T-cell (primary cell): ENCODE results near the gene NDUFA12. TPM values are rescaled to one million over a fixed set of nuclear protein-coding genes. Genes with fewer than 3 reads are reported as not detected.

Source experiments
- ATAC-seq, 4 experiments: fragments of 200-7000 bp in 3 of 4; fragments of 150-1000 bp in 1 of 4; cut with Tn5 transposase; replicated peaks in 1 of 4; 1 replicate in 3 of 4; 2 replicates in 1 of 4; pipeline ENCODE4 v1.10.0; 2021; ENCODE audit warnings: moderate library complexity in 3 of 4, mild to moderate bottlenecking in 2 of 4, moderate number of reproducible peaks in 1 of 4
- CTCF ChIA-PET, 2 donors: fragments of 300-600 bp; sonication (Branson Sonifier 250); formaldehyde crosslinking; loops; one replicate each; lab custom pipeline; 2022; ENCODE audit warnings: antibody characterized with exemption in 2 of 2; lab: Charles Lee
- POLR2A ChIA-PET, 2 donors: fragments of 300-600 bp; sonication (Branson Sonifier 250); formaldehyde crosslinking; loops; one replicate each; lab custom pipeline; 2022; ENCODE audit warnings: antibody characterized with exemption in 2 of 2; lab: Charles Lee
- DNase-seq, 35 experiments: peaks; one replicate each; pipeline versions ENCODE4 v3.0.0 to v3.0.0-alpha.2; 2013 to 2023
- H3K27ac ChIP-seq: one replicate; pipeline ENCODE4 v1.5.1; 2013; ENCODE audit warnings: low read length
- H3K27me3 ChIP-seq, 2 experiments: replicated peaks in 1 of 2; 1 replicate in 1 of 2; 2 replicates in 1 of 2; pipeline versions ENCODE4 v1.6.1 to v1.7.0; 2013; ENCODE audit warnings: low read length in 1 of 2, mixed read lengths in 1 of 2; ENCODE audit not compliant: control insufficient read depth in 2 of 2, insufficient read depth in 2 of 2; ENCODE audit errors: extremely low read depth in 1 of 2
- H3K36me3 ChIP-seq, 2 donors: 1 replicate in 1 of 2; 2 replicates in 1 of 2; pipeline versions ENCODE4 v1.6.1 to v1.7.0; 2013; ENCODE audit warnings: low read length in 1 of 2; ENCODE audit not compliant: control insufficient read depth in 2 of 2, insufficient read depth in 1 of 2; ENCODE audit errors: extremely low read depth in 1 of 2
- H3K4me1 ChIP-seq, 2 experiments: 1 replicate in 1 of 2; 2 replicates in 1 of 2; pipeline versions ENCODE4 v1.6.1 to v1.7.0; 2013; ENCODE audit warnings: low read length in 2 of 2, mixed read lengths in 1 of 2; ENCODE audit not compliant: insufficient read depth in 2 of 2, control insufficient read depth in 1 of 2; ENCODE audit errors: extremely low read depth in 1 of 2
- H3K4me3 ChIP-seq, 2 donors: 1 replicate in 1 of 2; 2 replicates in 1 of 2; pipeline versions ENCODE4 v1.5.1 to v1.7.0; 2013; ENCODE audit warnings: mild to moderate bottlenecking in 2 of 2, low read length in 1 of 2, moderate library complexity in 1 of 2; ENCODE audit not compliant: control insufficient read depth in 1 of 2; ENCODE audit errors: extremely low read depth in 1 of 2
- H3K9me3 ChIP-seq: 2 replicates; pipeline ENCODE4 v1.7.0; 2013
- H3K27ac Mint-ChIP-seq, 2 donors: one replicate each; pipeline ENCODE4 v1.8.0; 2020 to 2021; ENCODE audit warnings: mild to moderate bottlenecking in 2 of 2, mixed read lengths in 2 of 2
- H3K27me3 Mint-ChIP-seq, 2 donors: one replicate each; pipeline ENCODE4 v1.8.0; 2021 to 2022; ENCODE audit warnings: mixed read lengths in 2 of 2
- H3K36me3 Mint-ChIP-seq: one replicate; pipeline ENCODE4 v1.8.0; 2021; ENCODE audit warnings: mixed read lengths
- H3K4me1 Mint-ChIP-seq, 3 donors: one replicate each; pipeline ENCODE4 v1.8.0; 2020 to 2022; ENCODE audit warnings: mixed read lengths in 3 of 3, mild to moderate bottlenecking in 1 of 3
- H3K4me3 Mint-ChIP-seq, 3 donors: one replicate each; pipeline ENCODE4 v1.8.0; 2020 to 2022; ENCODE audit warnings: mild to moderate bottlenecking in 3 of 3, mixed read lengths in 3 of 3, moderate library complexity in 3 of 3
- H3K9me3 Mint-ChIP-seq, 3 donors: one replicate each; pipeline ENCODE4 v1.8.0; 2020 to 2022; ENCODE audit warnings: mixed read lengths in 3 of 3
- WGBS: methylation state at CpG from one replicate; pipeline ENCODE4 v1.1.5; 2013; ENCODE audit warnings: missing lambda C conversion rate; ENCODE audit not compliant: insufficient coverage; 5-methylcytosine and 5-hydroxymethylcytosine counted together
- total RNA-seq, 35 experiments: library from RNA in 6 of 35; stranded (reverse) in 6 of 35; fragments of 120-200 nt in 1 of 35; gene quantifications; one replicate each; pipeline versions ENCODE4 v1.2.1 to v1.2.4 and lab custom pipeline; 2013 to 2026

Gene NDUFA12
- 100 to 1,000 TPM in 2 of 5 donors, 10 to 100 TPM in 3; 56.2 to 120 (median 67.6) TPM for total RNA-seq
- total RNA-seq (2013) = 105 TPM
- 24.5 to 73.8 (median 33.4) reads per million in 29 experiments for total RNA-seq (lab: John Stamatoyannopoulos, UW)

DNA sequence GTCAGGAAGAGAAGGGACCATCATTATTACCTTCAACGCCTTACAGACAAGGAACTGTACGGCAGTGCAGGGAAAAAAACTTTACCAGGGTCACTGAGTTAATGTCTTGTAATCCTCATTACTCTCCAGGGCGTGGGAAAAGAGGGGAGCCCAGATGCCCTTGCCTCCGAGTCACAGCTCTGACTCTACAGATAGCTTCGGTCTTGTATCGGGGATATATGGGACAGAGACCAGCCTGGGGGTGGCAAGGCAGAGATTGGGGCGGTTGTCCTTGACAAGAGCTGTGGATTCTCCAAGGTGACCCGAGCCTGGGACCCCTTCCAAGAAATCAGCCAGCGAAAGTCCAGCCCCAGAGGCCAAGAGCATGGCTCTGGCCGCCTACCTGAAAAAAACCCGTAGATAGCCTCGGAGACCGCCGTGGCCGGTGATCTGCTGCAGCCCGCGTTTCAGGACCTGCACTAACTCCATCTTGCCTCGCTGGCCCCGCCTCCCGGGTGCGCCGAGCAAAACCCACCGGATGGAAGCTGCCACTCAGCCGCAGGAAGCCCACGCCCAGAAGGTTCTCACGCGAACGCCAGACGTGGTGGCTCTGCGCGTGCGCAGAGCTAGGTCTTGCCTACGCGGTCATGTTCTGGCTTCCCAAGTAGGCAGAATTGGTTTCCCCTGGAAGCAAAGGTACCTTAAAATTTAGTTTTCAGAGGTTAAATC, at the start of gene NDUFA12:
TSS of gene NDUFA12 (minus strand) at position 485 of the 708 bp plus-strand sequence. CDS start at position 468, 17 bp downstream.
- H3K27ac Mint-ChIP-seq = peak within 1 kb of the TSS; percentile 93 to 94
- peak; percentile 89 to 97 (median 93) for DNase-seq
- H3K4me1 Mint-ChIP-seq = peaks cover 59 to 67% (median 66%) of the 10 kb centered on the region in 3 donors
- peak within 1 kb of the TSS; percentile 89 for H3K4me3 ChIP-seq
- peak; percentile 98 to 100 (median 100) for ATAC-seq
- H3K27me3 Mint-ChIP-seq = no peaks in the 10 kb centered on the region
- H3K9me3 ChIP-seq = no peaks in the 10 kb centered on the region
- ChIA-PET POLR2A (interaction anchor here (0.5 to 1.4 kb wide), 5 partner anchors 13 to 683 kb away, joined by 3 to 19 read pairs (median 3); partner anchors contain the start of genes FGD6 (in 1 of the 2) and VEZT (in 1 of the 2)), CTCF (interaction anchor here (0.5 to 1.3 kb wide), 6 partner anchors 13 to 939 kb away, joined by 3 to 4 read pairs (median 3); partner anchors contain the start of gene NR2C1 (in 1 of the 2))
- peaks cover 26% of the 10 kb centered on the region in 2 experiments for H3K4me1 ChIP-seq
- H3K27me3 ChIP-seq = no peaks in the 10 kb centered on the region
- WGBS = under 1% methylated on average over 29 of the region's 34 CpGs
- H3K4me3 Mint-ChIP-seq = peak within 1 kb of the TSS; percentile 87 to 95 (median 91)
- peaks cover 27% of the 10 kb centered on the region for H3K36me3 Mint-ChIP-seq
- peaks cover 0 to 9% of the 10 kb centered on the region in 2 donors for H3K36me3 ChIP-seq
- H3K27ac ChIP-seq = peak within 1 kb of the TSS; percentile 87
- H3K9me3 Mint-ChIP-seq = peaks cover 7 to 10% (median 8%) of the 10 kb centered on the region in 3 donors

DNA sequence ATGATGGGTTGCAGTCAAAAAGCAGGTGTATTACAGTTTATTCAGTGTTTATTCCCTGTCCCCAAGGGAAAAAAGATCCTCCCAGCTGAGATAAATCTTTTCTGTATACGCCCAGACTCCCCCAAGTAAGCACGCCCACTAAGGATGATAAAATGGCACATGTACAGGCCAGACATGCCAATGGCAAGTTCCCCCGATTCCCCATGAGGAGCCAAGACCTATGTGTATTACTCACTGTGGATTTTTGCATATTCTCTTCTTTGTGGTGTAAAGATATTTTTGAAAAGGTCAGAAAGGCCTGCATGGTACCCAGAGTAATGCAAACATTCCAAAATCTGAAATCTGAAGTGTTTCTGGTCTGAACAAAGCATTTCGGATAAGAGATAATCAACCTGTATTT, 47.7 kb upstream of the NDUFA12 start:
- Mint-ChIP-seq H3K27me3 (no peaks in the 10 kb centered on the region), H3K4me1 (no peaks in the 10 kb centered on the region), H3K9me3 (no peaks in the 10 kb centered on the region), H3K4me3 (no peak overlapping the region), H3K27ac (no peak overlapping the region), H3K36me3 (peaks cover 45% of the 10 kb centered on the region)
- no peak overlapping the region for H3K4me3 ChIP-seq
- WGBS = 83% methylated on average over 1 of the region's 4 CpGs
- no peaks in the 10 kb centered on the region for H3K4me1 ChIP-seq
- H3K36me3 ChIP-seq = peaks cover 10 to 51% of the 10 kb centered on the region in 2 donors
- no peaks in the 10 kb centered on the region for H3K27me3 ChIP-seq
- CTCF ChIA-PET = no interaction called here
- no peak overlapping the region for H3K27ac ChIP-seq
- POLR2A ChIA-PET = no interaction called here
- no peak for ATAC-seq
- no peak for DNase-seq
- no peaks in the 10 kb centered on the region for H3K9me3 ChIP-seq

DNA sequence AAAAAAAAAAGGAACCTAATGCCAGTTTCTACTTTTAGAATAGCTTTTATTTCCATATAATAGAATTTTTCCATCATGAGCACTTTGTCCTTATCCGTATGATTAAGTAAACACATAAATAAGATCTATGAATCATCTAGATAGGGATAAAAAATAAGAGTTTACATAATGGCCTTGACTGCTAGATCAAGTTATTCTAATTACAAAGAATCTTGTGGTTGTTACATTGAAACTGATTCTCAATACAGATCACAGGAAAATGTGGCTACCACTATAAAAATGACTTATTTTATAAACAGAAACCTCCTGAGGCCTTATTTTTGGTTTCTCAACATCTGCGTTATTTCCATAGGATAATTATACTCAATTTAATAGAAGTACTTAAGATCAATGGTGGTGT, 34.4 kb upstream of the NDUFA12 start:
- no CpG with 5 or more reads among the region's 2 CpGs for WGBS
- Mint-ChIP-seq H3K27ac (no peak overlapping the region), H3K27me3 (no peaks in the 10 kb centered on the region), H3K4me3 (no peak overlapping the region), H3K4me1 (peaks cover 22 to 31% (median 30%) of the 10 kb centered on the region in 3 donors), H3K9me3 (no peaks in the 10 kb centered on the region), H3K36me3 (peaks cover 43% of the 10 kb centered on the region)
- ChIA-PET CTCF (no interaction called here), POLR2A (no interaction called here)
- H3K36me3 ChIP-seq = peaks cover 2 to 29% of the 10 kb centered on the region in 2 donors
- DNase-seq = no peak
- H3K4me1 ChIP-seq = peaks cover 0 to 5% of the 10 kb centered on the region in 2 experiments
- H3K27ac ChIP-seq = no peak overlapping the region
- no peak for ATAC-seq
- no peaks in the 10 kb centered on the region for H3K27me3 ChIP-seq
- H3K4me3 ChIP-seq = no peak overlapping the region
- no peaks in the 10 kb centered on the region for H3K9me3 ChIP-seq

DNA sequence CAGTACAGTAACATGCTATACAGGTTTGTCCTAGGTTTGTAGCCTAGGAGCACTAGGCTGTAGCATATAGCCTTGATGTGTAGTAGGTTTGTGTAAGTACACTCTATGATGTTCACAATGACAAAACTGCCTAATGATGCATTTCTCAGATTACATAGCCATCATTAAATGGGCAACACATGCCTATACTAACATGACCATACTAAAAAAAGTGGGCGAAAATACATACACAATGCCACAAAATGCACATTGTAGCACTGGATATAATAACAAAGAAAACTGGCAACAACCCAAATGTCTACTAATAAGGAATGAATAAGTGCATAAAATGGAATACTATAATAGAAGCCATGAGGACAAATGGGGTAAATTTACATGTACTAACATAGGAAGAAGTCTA, 31.3 kb upstream of the NDUFA12 start:
- POLR2A ChIA-PET = interaction anchor here in 1 of 2 donors (0.5 kb wide), 1 partner anchor 9 kb away, joined by 6 read pairs; no protein-coding TSS in a partner anchor
- H3K27ac Mint-ChIP-seq = no peak overlapping the region
- ATAC-seq (no peak), DNase-seq (no peak)
- H3K4me1 Mint-ChIP-seq = peaks cover 13 to 18% (median 18%) of the 10 kb centered on the region in 3 donors
- peak overlapping the region in 1 of 3 donors; percentile 41 for H3K4me3 Mint-ChIP-seq
- Histone ChIP-seq H3K4me3 (no peak overlapping the region), H3K27me3 (no peaks in the 10 kb centered on the region), H3K27ac (no peak overlapping the region), H3K36me3 (peaks cover 0 to 35% of the 10 kb centered on the region in 2 donors), H3K9me3 (no peaks in the 10 kb centered on the region), H3K4me1 (peaks cover 0 to 3% of the 10 kb centered on the region in 2 experiments)
- no peaks in the 10 kb centered on the region for H3K27me3 Mint-ChIP-seq
- CTCF ChIA-PET = interaction anchor here in 1 of 2 donors (0.7 kb wide), 1 partner anchor 15 kb away, joined by 3 read pairs; no protein-coding TSS in a partner anchor
- no peaks in the 10 kb centered on the region for H3K9me3 Mint-ChIP-seq
- H3K36me3 Mint-ChIP-seq = peaks cover 36% of the 10 kb centered on the region
- no CpG with 5 or more reads among the region's 1 CpG for WGBS

DNA sequence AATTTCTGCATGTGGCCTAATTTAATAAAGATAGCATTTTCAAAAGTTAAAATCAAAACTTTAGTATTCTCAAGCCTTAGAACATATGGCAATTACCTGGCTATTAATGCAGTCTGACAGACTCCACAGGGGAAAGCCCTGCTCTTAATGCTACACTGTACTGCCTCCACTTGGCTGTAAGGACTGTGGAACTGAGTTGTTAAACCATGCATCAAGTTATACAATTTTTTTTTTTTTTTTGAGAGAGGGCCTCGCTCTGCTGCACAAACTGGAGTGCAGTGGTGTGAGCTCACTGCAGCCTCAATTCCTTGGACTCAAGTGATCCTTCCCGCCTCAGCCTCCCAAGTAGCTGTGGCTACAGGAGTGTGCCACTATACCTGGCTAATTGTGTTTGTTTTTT, 19.0 kb upstream of the NDUFA12 start:
- CTCF ChIA-PET = interaction anchor here in 1 of 2 donors (0.6 kb wide), 1 partner anchor 28 kb away, joined by 3 read pairs; no protein-coding TSS in a partner anchor
- no peak overlapping the region for H3K27ac Mint-ChIP-seq
- H3K9me3 Mint-ChIP-seq = no peaks in the 10 kb centered on the region
- H3K36me3 Mint-ChIP-seq = peaks cover 25% of the 10 kb centered on the region
- no peaks in the 10 kb centered on the region for H3K27me3 Mint-ChIP-seq
- POLR2A ChIA-PET = no interaction called here
- H3K27ac ChIP-seq = no peak overlapping the region
- DNase-seq (peak in 1 of 35 experiments; percentile 10), ATAC-seq (peak in 1 of 4 experiments; percentile 40)
- WGBS = 80% methylated on average over 1 of the region's 2 CpGs
- H3K36me3 ChIP-seq = peaks cover 0 to 8% of the 10 kb centered on the region in 2 donors
- H3K4me3 ChIP-seq = no peak overlapping the region
- H3K27me3 ChIP-seq = no peaks in the 10 kb centered on the region
- no peak overlapping the region for H3K4me3 Mint-ChIP-seq
- no peaks in the 10 kb centered on the region for H3K4me1 ChIP-seq
- H3K9me3 ChIP-seq = no peaks in the 10 kb centered on the region
- H3K4me1 Mint-ChIP-seq = no peaks in the 10 kb centered on the region

DNA sequence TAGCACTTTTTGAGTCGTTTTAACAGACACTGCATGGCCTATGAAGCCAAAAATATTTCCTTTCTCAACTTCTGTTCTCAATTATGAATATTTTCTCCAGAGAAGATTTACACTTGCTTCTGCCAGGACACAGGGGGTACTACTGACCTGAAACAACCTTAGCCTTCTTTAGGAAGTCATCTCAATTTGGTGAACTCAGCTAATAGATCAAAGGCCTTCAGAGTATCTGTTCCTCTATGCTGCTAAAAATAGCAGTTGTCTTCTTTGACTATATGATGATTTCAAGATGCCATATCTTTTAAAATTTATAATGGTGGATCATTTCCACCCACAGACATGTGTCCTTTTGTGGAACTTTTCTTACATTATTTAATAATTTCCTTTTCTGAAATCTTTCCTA, 14.0 kb upstream of the NDUFA12 start:
- no peak overlapping the region for H3K4me3 Mint-ChIP-seq
- peaks cover 0 to 4% (median 1%) of the 10 kb centered on the region in 3 donors for H3K4me1 Mint-ChIP-seq
- Histone ChIP-seq H3K27me3 (no peaks in the 10 kb centered on the region), H3K4me1 (no peaks in the 10 kb centered on the region), H3K27ac (no peak overlapping the region), H3K9me3 (no peaks in the 10 kb centered on the region), H3K4me3 (no peak overlapping the region), H3K36me3 (no peaks in the 10 kb centered on the region)
- WGBS = no CpG with 5 or more reads among the region's 1 CpG
- peaks cover 16% of the 10 kb centered on the region for H3K36me3 Mint-ChIP-seq
- peaks cover 3 to 6% (median 5%) of the 10 kb centered on the region in 3 donors for H3K9me3 Mint-ChIP-seq
- ChIA-PET CTCF (interaction anchor here in 1 of 2 donors (0.6 kb wide), 1 partner anchor 26 kb away, joined by 9 read pairs; no protein-coding TSS in a partner anchor), POLR2A (no interaction called here)
- DNase-seq (no peak), ATAC-seq (no peak)
- H3K27me3 Mint-ChIP-seq = no peaks in the 10 kb centered on the region
- H3K27ac Mint-ChIP-seq = no peak overlapping the region
